HL-60 (cell line): ENCODE measurements around the gene CLDN14.
A peak's percentile ranks its signal among the peaks of the same experiment; 100 is the strongest.

Experiments used
- DNase-seq, 2 experiments: peaks; one replicate each; pipeline ENCODE4 v3.0.0-alpha.2; 2010 to 2020; ENCODE audit warnings: low read depth in 1 of 2, low spot score in 1 of 2
- H3K27ac ChIP-seq: fragments of 250-450 bp; sonication (Bioruptor Pico); replicated peaks from 2 replicates; pipeline ENCODE4 v1.5.1; 2020; ENCODE audit warnings: mild to moderate bottlenecking, moderate library complexity
- H3K27me3 ChIP-seq: fragments of 250-450 bp; sonication (Bioruptor Pico); 2 replicates; pipeline ENCODE4 v1.5.1; 2021; ENCODE audit warnings: mild to moderate bottlenecking, moderate library complexity; ENCODE audit not compliant: insufficient read depth, poor library complexity, severe bottlenecking
- H3K4me3 ChIP-seq: replicated peaks from 2 replicates; pipeline ENCODE4 v1.5.1; 2011; ENCODE audit warnings: mild to moderate bottlenecking, control low read depth, low read length; ENCODE audit not compliant: insufficient read depth
- CTCF ChIP-seq: IDR thresholded peaks from one replicate; pipeline ENCODE4 v1.5.1; 2011; ENCODE audit warnings: low read length, control low read depth, inconsistent platforms; ENCODE audit not compliant: insufficient read depth
- GABPA ChIP-seq: IDR thresholded peaks from 2 replicates; pipeline ENCODE4 v1.6.1; 2012; ENCODE audit warnings: low read depth
- POLR2AphosphoS5 ChIP-seq: IDR thresholded peaks from 2 replicates; pipeline ENCODE4 v1.6.1; 2012; ENCODE audit warnings: low read depth
- REST ChIP-seq: IDR thresholded peaks from 2 replicates; pipeline ENCODE4 v1.6.1; 2012; ENCODE audit warnings: low read depth; ENCODE audit not compliant: insufficient replicate concordance
- SPI1 ChIP-seq: IDR thresholded peaks from 2 replicates; pipeline ENCODE4 v1.6.1; 2012; ENCODE audit warnings: low read depth, mild to moderate bottlenecking, borderline replicate concordance

CLDN14 gene

GRCh38 chr21:36489776-36490165, 9.8 kb upstream of the CLDN14 start:
- no peaks in the 10 kb centered on the region for H3K27me3 ChIP-seq
- no peak for TF ChIP-seq CTCF
- TF ChIP-seq REST: no peak
- no peak for TF ChIP-seq SPI1
- TF ChIP-seq GABPA: no peak
- no peak for TF ChIP-seq POLR2AphosphoS5

GRCh38 chr21:36489103-36489775, 9.3 kb upstream of the CLDN14 start:
- TF ChIP-seq GABPA (no peak), REST (no peak), CTCF (no peak), POLR2AphosphoS5 (no peak), SPI1 (no peak)
- H3K27ac ChIP-seq: no peak overlapping the region
- H3K4me3 ChIP-seq: no peak overlapping the region
- DNase-seq: no peak
- H3K27me3 ChIP-seq: no peaks in the 10 kb centered on the region

More at GRCh38 chr21:36489776-36490165, 9.8 kb upstream of the CLDN14 start:
- no peak overlapping the region for H3K27ac ChIP-seq
- no peak overlapping the region for H3K4me3 ChIP-seq
- DNase-seq: no peak

- no peak overlapping the region for H3K27ac ChIP-seq
- no peak overlapping the region for H3K4me3 ChIP-seq
- no peak for TF ChIP-seq POLR2AphosphoS5
- TF ChIP-seq GABPA: no peak
- TF ChIP-seq SPI1: no peak
- TF ChIP-seq CTCF: no peak
- H3K27me3 ChIP-seq: no peaks in the 10 kb centered on the region
- peak in 1 of 2 experiments; percentile 63 for DNase-seq
These were observed 7.9 kb upstream of the CLDN14 start for GRCh38 chr21:36487641-36488307.
